Measurements from ENCODE around the gene BAZ2B. TPM values are rescaled to one million over a fixed set of nuclear protein-coding genes. Genes with fewer than 3 reads are reported as not detected.

The BAZ2B gene
- total and polyA plus RNA-seq, 2 of the 13 experiments (the other 11 are each of a cell fraction or from before 2014, with no cell fraction given): 14.0 to 15.1 TPM

DNA sequence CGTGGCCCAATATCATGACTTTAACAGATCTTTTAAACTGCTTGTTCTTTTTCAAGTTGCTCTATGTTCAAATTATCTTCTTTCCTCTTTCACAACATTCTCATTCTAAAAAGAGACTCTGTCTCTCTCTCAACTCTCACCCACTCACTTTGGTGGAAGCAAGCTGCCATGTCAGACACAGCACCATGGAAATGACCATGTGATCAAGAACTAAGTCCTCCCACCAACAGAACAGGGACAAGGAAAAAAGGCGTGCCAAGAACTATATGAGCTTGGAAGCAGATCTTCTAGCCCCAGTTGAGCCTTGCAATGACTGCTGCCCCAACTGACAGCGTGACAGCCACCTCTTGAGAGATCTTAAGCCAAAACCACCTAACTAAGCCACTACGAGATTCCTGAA is 23.9 kb downstream of the BAZ2B start:
- Histone ChIP-seq H3K4me1 (ENCODE audit: insufficient read depth, low read length) (no peaks in the 10 kb centered on the region), H3K27ac (ENCODE audit: extremely low read length, insufficient read depth, low read length) (no peak overlapping the region), H3K4me3 (replicated peaks in 1 of 3; ENCODE audit: insufficient read depth in 1 of 3, low read depth in 2 of 3, low read length in 3 of 3) (no peak overlapping the region), H3K36me3 (replicated peaks in 1 of 2; ENCODE audit: control insufficient read depth in 1 of 2, insufficient read depth in 2 of 2, low read length in 2 of 2) (no peaks in the 10 kb centered on the region), H3K79me2 (ENCODE audit: insufficient read depth, low read length) (no peaks in the 10 kb centered on the region), H4K20me1 (ENCODE audit: insufficient read depth, low read length) (no peaks in the 10 kb centered on the region; the same call in 1 of the 2 replicates), H3K4me2 (ENCODE audit: low read depth, low read length) (no peak overlapping the region), H2AFZ (ENCODE audit: low read length) (no peak overlapping the region), H3K27me3 (ENCODE audit: control insufficient read depth in 1 of 2, insufficient read depth in 2 of 2, low read length in 2 of 2) (no peaks in the 10 kb centered on the region), H3K9me3 (ENCODE audit: low read length) (no peaks in the 10 kb centered on the region), H3K9ac (ENCODE audit: insufficient read depth, low read depth, low read length) (no peak overlapping the region)
- BruUV-seq (replicated peaks): no TSS peak
- intact Hi-C loops (cut with micrococcal nuclease; ENCODE audit: unreplicated experiment) (no loop called here), in situ Hi-C loops (cut with HindIII; ENCODE audit: extremely low pct_ligation_motif_present, low pct_unique_long_range_greater_than_20kb) (no loop called here)
- no peak for FAIRE-seq
- no peak for TF ChIP-seq KMT2B (CRISPR knock-in tag; IDR thresholded peaks at IDR 0.05)
- TF ChIP-seq ELF1 (CRISPR knock-in tag; IDR thresholded peaks at IDR 0.05): no peak
- TF ChIP-seq ZNF326 (CRISPR knock-in tag; IDR thresholded peaks at IDR 0.05; ENCODE audit: borderline replicate concordance): no peak
- TF ChIP-seq, protein P1, sequence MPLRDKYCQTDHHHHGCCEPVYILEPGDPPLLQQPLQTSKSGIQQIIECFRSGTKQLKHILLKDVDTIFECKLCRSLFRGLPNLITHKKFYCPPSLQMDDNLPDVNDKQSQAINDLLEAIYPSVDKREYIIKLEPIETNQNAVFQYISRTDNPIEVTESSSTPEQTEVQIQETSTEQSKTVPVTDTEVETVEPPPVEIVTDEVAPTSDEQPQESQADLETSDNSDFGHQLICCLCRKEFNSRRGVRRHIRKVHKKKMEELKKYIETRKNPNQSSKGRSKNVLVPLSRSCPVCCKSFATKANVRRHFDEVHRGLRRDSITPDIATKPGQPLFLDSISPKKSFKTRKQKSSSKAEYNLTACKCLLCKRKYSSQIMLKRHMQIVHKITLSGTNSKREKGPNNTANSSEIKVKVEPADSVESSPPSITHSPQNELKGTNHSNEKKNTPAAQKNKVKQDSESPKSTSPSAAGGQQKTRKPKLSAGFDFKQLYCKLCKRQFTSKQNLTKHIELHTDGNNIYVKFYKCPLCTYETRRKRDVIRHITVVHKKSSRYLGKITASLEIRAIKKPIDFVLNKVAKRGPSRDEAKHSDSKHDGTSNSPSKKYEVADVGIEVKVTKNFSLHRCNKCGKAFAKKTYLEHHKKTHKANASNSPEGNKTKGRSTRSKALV (CRISPR knock-in tag; IDR thresholded peaks at IDR 0.05): no peak
- no peak for TF ChIP-seq ADNP (CRISPR knock-in tag; IDR thresholded peaks at IDR 0.05)
- TF ChIP-seq, protein P2, sequence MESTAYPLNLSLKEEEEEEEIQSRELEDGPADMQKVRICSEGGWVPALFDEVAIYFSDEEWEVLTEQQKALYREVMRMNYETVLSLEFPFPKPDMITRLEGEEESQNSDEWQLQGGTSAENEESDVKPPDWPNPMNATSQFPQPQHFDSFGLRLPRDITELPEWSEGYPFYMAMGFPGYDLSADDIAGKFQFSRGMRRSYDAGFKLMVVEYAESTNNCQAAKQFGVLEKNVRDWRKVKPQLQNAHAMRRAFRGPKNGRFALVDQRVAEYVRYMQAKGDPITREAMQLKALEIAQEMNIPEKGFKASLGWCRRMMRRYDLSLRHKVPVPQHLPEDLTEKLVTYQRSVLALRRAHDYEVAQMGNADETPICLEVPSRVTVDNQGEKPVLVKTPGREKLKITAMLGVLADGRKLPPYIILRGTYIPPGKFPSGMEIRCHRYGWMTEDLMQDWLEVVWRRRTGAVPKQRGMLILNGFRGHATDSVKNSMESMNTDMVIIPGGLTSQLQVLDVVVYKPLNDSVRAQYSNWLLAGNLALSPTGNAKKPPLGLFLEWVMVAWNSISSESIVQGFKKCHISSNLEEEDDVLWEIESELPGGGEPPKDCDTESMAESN (CRISPR knock-in tag; conservative IDR thresholded peaks at IDR 0.05): no peak
- no peak for TF ChIP-seq ZIK1 (CRISPR knock-in tag; IDR thresholded peaks at IDR 0.05; ENCODE audit: borderline replicate concordance, low read depth)
- TF ChIP-seq EEA1 (CRISPR knock-in tag; IDR thresholded peaks at IDR 0.05; ENCODE audit: borderline replicate concordance): no peak
- TF ChIP-seq NCOR1 (IDR thresholded peaks at IDR 0.05; ENCODE audit: borderline replicate concordance, low read length): no peak
- ChIA-PET CTCF (ENCODE audit: low intra/inter-chr PET ratio, low total read pairs) (no interaction called here), POLR2A (no interaction called here)
- ATAC-seq: no peak
- WGBS (ENCODE audit: low lambda C conversion rate): 94% methylated on average over 3 of the region's 4 CpGs
- no peak for DNase-seq (ENCODE audit: low spot score)
